Right ventricle myocardium inferior (tissue), 1 donor: ENCODE data around the gene SLC5A8. TPM values are rescaled to one million over a fixed set of nuclear protein-coding genes. Genes with fewer than 3 reads are reported as not detected.
"Not testable (repeated sequence)": the region's sequence is repeated elsewhere in the genome, so short reads cannot be mapped to it uniquely, and the experiment has no call there.

Experiments used
- ATAC-seq: fragments of 200-7000 bp; cut with Tn5 transposase; one replicate; pipeline ENCODE4 v1.9.1; 2020; ENCODE audit warnings: mild to moderate bottlenecking, moderate library complexity
- DNase-seq: peaks from one replicate; pipeline ENCODE4 v3.0.0; 2021; ENCODE audit errors: missing footprints
- intact Hi-C: fragments of 100-400 bp; cut with DNase I; formaldehyde crosslinking; loops from one replicate; pipeline ENCODE4 v1.11.0; 2022
- total RNA-seq: library from RNA; stranded (reverse); fragmentation: NEBNext Ultra II Directional; extraction: Animal tissue kit (Norgen Biotek cat#: 25700); gene quantifications from one replicate; pipeline ENCODE4 v1.2.1, GENCODE V29; 2021
- donor health status: DM: no; HTN: yes; CAD: no; lungs with severe emphysema.

The SLC5A8 gene
- total RNA-seq, 1 donor from 2014 or later = not detected

DNA sequence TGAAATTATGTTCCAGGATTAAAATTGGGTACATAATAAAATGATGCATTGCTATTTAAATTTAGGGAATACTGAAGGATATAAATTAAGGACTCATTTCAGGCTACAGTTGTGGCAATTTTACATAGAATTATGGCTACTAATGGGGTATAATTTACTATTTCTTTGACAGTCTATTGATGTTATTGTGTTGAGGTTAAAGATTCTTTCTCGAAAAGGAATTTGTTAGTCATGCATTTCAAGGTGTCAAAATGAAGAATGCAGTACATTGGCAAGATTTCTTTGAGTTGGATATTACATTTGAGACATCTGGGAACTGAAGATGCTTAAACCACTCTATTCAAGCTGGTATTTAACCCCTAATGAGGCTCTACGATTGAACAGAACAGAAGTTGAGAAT, 28.3 kb downstream of the SLC5A8 start:
- ATAC-seq (no peak), DNase-seq (no peak)
- intact Hi-C loops = no loop called here

DNA sequence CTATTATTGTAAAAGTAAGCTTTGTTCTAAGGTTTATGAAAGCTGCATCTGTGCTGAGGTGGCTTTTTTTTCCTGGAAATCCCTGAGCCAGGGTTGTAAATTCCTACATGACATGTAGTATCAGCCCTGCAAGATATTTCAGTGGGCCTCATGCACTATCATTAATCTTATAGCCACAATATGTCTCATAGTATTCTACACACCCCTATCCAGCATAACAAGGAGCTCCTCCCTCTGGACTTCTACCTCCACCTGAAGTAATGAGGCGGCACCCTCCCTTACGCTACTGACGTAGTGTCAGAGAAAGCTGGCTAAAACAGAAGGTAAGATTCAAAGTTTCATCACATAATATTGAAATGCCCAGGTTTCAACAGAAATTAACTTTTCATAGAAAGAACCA, 35.5 kb downstream of the SLC5A8 start:
- no peak for DNase-seq
- no peak for ATAC-seq
- intact Hi-C loops = no loop called here

DNA sequence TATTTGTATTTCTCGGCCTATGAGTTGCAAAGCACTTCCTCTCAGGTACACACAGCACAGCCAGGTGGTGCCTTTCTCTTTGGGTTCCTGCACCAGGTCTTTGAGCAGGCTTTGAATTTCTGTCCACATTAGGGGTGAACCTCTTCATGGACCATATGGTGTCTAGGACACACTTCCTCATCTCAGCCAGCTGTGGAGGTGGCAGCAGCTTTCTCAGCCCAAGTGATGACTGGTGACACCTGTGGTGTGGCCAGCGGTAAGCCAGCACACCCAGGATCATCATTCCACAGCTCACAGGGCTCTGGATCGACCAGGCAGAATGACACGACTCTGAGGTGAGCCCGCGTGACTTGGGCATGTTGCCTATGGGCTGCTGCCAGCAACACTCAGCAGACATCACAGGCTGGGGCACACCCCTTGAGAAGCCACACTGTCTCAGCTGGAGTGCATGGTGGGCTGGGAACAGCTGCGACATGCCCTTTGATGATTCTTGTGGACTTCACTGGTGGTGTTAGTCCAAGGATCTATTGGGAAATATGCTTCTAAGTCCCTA, 36.8 kb downstream of the SLC5A8 start:
- intact Hi-C loops = no loop called here
- ATAC-seq (no peak), DNase-seq (no peak)

DNA sequence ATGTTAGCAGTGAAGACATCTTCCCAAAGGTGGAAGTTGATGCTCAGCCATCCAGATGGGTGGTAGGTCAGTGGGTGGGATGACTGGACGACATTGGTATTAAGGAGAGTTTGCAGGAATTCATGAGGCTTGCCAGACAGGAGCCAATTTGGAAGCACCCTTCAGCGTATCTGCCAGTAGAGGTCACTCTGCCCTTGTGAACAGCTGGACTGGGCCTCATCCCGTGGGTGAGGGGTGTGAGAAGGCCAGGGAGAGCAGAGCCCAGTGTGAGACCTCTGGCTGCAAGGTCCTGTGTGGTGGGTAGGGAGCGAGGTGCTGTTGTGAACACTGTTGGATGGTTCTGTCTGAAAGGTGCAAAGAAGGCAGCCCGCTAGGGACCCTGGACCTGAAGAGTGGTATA, 37.7 kb downstream of the SLC5A8 start:
- ATAC-seq (no peak), DNase-seq (no peak)
- intact Hi-C loops = no loop called here

DNA sequence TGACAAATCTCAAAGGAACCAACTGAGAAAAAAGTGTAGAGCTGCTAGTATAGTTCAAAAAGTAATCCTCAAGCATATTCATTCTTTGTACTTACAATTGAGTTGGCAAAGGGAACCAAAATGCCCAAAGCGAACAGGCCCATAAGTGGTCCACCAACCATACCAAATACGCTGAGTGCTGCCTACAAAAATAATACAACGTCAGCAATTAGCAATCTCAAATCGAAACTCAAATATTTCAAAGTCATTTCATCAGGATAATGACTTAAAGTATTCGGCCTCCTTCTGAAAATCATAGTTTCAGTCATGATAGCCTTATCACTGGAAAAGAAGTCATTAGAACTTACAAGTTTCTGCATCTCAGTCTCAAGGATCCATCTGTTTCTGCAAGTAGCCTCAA, 42.0 kb downstream of the SLC5A8 start:
- no peak for ATAC-seq
- no peak for DNase-seq
- intact Hi-C loops = no loop called here

DNA sequence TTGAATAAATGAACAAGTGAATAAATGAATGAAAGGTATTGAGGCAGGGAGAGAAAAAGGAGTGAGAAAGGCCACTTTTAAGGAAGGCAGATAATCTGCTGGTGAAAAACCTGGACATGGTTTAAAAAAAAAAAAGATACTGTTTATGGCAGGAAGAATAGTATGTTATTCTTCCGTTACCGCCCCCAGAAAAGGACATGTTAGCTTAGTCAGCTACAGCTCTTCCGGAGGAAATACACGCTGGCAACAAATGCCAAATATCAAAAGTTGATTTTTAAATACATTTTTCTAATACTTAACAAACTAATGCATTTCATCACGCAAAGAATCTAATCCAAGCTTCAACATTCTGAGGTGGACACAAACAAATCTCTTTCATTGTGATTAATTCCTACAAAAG, 43.2 kb downstream of the SLC5A8 start:
- ATAC-seq (no peak), DNase-seq (no peak)
- intact Hi-C loops = no loop called here

DNA sequence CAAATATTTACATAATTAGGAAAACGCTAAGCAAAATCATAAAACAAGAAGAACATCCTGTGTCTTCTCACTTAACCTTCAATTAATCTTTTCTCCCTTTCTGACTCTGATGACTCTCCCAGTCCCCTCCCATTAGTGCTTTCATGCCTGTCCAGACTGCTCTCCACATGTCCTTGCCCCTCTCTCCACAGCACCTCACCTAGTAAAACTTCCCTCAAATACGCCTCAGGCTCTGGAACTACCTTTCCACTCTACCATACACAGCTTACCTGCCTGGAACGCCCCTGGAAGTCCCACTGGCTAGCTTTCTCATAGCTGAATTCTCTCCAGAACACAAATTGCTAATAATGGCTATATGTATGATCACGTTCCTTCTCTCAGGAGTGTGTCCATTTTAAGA, 44.7 kb downstream of the SLC5A8 start:
- DNase-seq = no peak
- no peak for ATAC-seq
- intact Hi-C loops = no loop called here

DNA sequence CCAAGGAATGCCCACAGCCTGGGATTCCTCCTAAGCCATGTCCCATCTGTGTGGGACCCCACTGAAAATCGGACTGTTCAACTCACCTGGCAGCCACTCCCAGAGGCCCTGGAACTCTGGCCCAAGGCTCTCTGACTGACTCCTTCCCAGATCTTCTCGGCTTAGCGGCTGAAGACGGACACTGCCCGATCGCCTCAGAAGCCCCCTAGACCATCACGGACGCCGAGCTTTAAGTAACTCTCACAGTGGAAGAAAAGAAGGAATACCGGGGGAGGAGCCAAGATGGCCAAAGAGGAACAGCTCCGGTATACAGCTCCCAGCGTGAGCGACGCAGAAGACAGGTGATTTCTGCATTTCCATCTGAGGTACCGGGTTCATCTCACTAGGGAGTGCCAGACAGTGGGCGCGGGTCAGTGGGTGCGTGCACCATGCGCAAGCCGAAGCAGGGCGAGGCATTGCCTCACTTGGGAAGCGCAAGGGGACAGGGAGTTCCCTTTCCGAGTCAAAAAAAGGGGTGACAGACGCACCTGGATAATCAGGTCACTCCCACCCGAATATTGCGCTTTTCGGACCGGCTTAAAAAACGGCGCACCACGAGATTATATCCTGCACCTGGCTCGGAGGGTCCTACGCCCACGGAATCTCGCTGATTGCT, 64.1 kb downstream of the SLC5A8 start:
- ATAC-seq, DNase-seq, intact Hi-C loops: not testable (repeated sequence)

DNA sequence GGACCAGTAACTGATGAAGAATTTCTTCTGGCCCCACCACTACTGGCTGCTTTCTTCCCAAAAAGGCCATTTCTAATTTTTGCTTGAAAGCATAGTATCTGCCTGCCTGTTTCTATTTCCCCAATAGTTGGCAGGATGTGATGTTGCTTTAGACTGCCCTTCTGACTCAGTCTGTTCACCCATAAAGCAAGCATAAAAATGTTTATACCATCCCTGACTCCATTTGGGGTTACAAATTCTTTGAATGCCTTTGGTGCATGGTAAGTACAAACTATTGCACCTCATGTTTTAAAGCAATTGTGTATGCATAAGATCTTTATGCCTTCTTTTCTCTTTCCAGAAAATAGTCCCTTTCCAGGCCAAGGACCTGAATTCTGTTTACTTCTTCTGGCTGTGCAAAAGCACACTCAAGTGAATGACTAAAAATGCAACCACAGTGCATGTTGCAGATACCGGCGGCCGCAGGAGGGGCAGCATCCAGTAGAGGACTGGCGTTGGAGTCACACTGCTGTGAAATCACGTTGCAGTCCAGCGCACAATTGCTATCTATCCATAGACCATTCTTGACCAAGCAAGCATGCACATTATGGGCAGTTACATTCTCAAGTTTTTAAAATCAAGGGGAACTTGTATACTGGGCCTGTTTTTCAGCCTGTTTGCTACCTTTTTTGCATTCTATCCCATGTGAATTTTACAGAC, 82.4 kb downstream of the SLC5A8 start:
- no peak for ATAC-seq
- DNase-seq = no peak
- intact Hi-C loops = no loop called here

DNA sequence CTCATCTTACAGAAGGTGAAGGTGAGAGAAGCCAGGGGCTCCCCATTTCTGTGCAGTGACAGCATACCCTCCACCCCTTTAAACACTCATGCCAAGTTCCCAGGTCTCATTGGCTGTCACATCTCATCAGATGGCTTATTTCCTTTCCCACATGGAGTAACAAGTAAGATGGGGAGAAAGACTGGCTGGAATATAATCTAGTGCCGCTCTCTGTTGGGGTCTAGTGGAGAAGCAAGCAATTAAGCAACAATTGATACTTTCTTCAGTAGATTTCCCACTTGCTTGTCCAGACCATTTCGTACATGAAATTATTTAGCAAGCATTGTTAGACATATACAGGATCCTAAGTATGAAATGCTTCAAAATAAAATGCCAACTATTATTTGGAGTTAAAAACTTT, 92.2 kb downstream of the SLC5A8 start:
- ATAC-seq (no peak), DNase-seq (no peak)
- intact Hi-C loops = no loop called here

DNA sequence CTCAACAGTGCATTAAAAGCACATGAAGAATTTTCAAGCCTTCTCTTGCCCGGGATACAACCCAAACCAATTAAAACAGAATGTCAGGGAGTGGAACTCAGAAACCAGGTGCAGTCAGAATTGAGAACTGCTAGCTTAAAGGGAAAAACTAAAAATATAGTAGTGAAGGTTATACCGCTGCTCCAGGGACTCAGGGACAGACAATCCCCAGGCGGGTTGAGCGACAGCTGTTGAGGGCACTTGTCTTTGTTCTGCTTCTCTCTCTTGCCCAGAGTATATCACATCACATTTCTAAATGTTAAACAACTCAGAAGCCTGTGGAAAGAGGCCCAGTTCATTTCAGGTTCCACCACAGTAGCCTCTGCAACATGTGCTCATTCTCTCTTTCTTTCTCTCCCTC, 93.1 kb downstream of the SLC5A8 start:
- no peak for ATAC-seq
- DNase-seq = no peak
- intact Hi-C loops = no loop called here

DNA sequence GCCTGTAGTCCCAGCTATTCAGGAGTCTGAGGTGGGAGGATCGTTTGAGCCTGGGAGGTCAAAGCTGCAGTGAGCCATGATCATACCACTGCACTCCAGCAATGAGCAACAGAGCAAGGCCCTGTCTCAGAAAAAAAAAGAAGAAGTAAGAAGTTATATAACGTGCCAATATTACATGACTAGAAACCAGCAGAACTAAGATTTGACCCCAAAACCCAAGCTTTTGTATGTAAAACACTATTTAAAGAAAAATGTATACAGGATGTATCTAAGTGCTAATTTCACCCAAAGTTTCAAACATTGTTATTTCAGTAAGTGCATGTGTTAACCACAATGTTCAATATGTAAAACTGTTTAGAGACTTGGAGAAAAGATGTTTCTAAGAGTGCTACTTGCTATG, 94.7 kb downstream of the SLC5A8 start:
- intact Hi-C loops = no loop called here
- ATAC-seq = no peak
- no peak for DNase-seq

DNA sequence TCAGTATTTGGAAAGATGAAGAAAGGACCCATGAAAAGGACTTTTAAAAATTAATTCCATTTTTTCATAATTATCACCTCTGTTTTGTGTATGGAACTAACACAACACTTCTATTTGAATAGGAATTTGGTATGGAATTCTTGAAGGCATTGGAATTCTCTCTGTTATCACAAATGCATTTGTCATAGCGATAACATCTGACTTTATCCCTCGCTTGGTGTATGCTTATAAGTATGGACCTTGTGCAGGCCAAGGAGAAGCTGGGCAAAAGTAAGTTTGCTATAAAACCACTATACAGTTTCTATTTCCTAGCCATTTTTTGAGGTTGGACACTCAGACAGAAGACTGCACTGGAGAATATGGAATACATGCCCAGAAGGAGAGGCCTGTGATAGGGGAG, 98.6 kb downstream of the SLC5A8 start:
- ATAC-seq = no peak
- DNase-seq = no peak
- intact Hi-C loops = no loop called here

DNA sequence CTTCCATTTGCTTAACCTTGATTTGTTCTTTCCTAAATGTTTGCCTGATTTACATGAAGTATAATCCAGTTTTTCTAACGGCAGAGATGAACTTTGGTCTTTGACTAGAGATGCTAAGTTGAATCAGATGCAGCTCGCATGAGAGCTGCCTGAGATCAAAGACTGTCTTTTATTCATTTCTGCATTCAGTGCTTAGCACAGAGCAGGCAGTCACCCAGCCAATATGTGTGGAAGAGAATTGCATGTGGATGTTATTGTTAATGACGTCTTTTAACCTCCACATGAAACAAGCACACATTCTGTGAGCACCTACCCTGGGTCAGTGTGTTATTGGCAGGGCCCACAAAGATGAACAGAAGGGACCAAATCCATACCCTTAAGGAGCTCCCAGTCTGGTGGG, 99.2 kb downstream of the SLC5A8 start:
- DNase-seq = no peak
- no peak for ATAC-seq
- intact Hi-C loops = no loop called here

DNA sequence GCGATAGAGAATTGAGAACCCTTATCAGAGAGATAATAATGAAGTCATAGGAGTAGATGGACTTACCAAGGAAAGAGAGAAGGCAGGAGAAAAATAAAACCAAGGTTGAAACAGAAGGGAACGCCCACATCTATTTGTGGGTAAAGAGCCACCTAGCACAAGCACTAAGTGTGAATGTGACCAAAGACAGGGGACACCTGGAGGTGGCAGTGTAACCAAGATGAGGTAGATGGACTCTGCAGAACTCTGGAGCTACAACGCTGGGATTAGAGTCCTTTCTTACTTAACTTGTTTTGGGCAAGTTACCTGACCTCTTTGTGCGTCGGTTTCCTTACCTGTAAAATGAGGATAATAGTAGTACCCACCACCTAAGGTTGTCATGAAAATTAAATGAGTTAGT, 101.9 kb downstream of the SLC5A8 start:
- intact Hi-C loops = no loop called here
- ATAC-seq (no peak), DNase-seq (no peak)

DNA sequence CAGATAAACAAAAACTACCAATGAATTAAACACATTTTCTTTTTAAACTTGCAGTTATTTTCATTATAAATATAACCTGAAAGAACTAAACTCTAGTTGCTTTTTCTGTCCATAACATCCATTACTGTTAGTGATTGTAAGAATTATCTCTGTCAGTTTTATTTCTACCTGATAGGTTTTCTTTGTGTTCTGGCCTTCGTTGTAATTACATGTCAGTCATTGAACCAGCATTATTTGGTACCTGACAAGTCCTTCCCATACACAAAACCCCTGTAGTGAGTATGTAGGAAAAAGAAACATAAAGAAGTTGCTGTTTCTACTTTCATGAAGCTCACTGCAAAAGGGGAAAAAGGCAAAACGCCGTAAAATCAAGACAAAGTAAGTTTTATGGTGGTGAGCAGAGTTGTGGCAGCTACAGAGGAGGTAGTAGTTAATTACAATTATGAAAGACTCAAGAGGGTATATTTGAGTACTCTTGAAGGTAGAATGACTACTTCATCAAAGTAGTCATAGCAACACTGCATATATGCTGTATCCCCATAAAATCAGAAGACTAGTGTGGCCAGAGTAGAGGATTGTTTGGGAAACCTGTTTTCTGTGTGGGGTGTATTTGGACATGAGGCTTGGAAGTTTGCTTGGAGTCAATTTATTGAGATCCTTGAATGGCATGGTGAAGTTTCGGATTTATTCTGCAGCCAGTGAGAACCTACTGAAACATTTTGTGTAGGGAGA, 102.8 kb downstream of the SLC5A8 start:
- DNase-seq (no peak), ATAC-seq (no peak)

More for the DNA sequence above, 102.8 kb downstream of the SLC5A8 start:
- intact Hi-C loops = no loop called here
